ENCODE results near the gene ST6GALNAC4.

- TF ChIP-seq CTCF (conservative IDR thresholded peaks at IDR 0.05) (no peak), EZH2 (IDR thresholded peaks at IDR 0.05; ENCODE audit: low read depth) (no peak)
These were observed 48.5 kb downstream of the ST6GALNAC4 start for GRCh38 chr9:127868278-127868902.

Data from PC-9 (cell line).